HepG2 (cell line): ENCODE results near the gene ALLC. TPM values are rescaled to one million over a fixed set of nuclear protein-coding genes. Genes with fewer than 3 reads are reported as not detected.
A peak's percentile ranks its signal among the peaks of the same experiment; 100 is the strongest.

Experiments used
- ATAC-seq: fragments of 200-7000 bp; cut with Tn5 transposase; 3 replicates; pipeline ENCODE4 v1.9.1; 2020; ENCODE audit warnings: mild to moderate bottlenecking, moderate library complexity
- BruUV-seq: library from RNA; stranded (reverse); fragments of 400-500 nt; replicated peaks from 2 replicates; lab custom pipeline; 2021; lab: Mats Ljungman, UMichigan
- CTCF ChIA-PET: fragments of 300-600 bp; formaldehyde crosslinking; extraction: SDS; loops from one replicate; lab custom pipeline; 2021; ENCODE audit warnings: low total read pairs, inconsistent platforms, low intra/inter-chr PET ratio; lab: Yijun Ruan, JAX
- POLR2A ChIA-PET: fragments of 350-600 bp; sonication (Branson Sonifier 250); formaldehyde crosslinking; loops from one replicate; lab custom pipeline; 2020; ENCODE audit warnings: antibody characterized with exemption, inconsistent platforms; lab: Yijun Ruan, JAX
- DNase-seq: peaks from one replicate; pipeline ENCODE4 v3.0.0-alpha.2; 2015; ENCODE audit warnings: low spot score
- FAIRE-seq: peaks from 3 replicates; lab custom pipeline; 2011; peaks lifted over from hg19 to GRCh38; lab: Jason Lieb, UNC
- H2AFZ ChIP-seq: one replicate; pipeline ENCODE4 v1.6.1; 2011; ENCODE audit warnings: low read length, inconsistent platforms
- H3K27ac ChIP-seq: fragments of 300-600 bp; 3 replicates; pipeline ENCODE4 v1.8.0; 2011; ENCODE audit warnings: mixed run types, mild to moderate bottlenecking, mixed read lengths, low read length, inconsistent platforms; ENCODE audit not compliant: insufficient read depth; ENCODE audit errors: extremely low read length
- H3K27me3 ChIP-seq, 2 experiments: fragments of 200-600 bp in 1 of 2; 2 replicates in 1 of 2; 3 replicates in 1 of 2; pipeline versions ENCODE4 v1.6.0 to v1.8.0; 2011; ENCODE audit warnings: low read length in 2 of 2, mild to moderate bottlenecking in 2 of 2, moderate library complexity in 2 of 2, inconsistent platforms in 1 of 2; ENCODE audit not compliant: insufficient read depth in 2 of 2, control insufficient read depth in 1 of 2
- H3K36me3 ChIP-seq, 2 experiments: fragments of 200-600 bp in 1 of 2; replicated peaks in 1 of 2; 2 replicates in 1 of 2; 3 replicates in 1 of 2; pipeline versions ENCODE4 v1.5.1 to v1.8.0; 2011; ENCODE audit warnings: low read length in 2 of 2, inconsistent platforms in 1 of 2; ENCODE audit not compliant: insufficient read depth in 2 of 2, control insufficient read depth in 1 of 2
- H3K4me1 ChIP-seq: 2 replicates; pipeline ENCODE4 v1.5.1; 2012; ENCODE audit warnings: low read length, inconsistent platforms; ENCODE audit not compliant: insufficient read depth
- H3K4me2 ChIP-seq: 2 replicates; pipeline ENCODE4 v1.6.0; 2011; ENCODE audit warnings: low read depth, low read length, inconsistent platforms
- H3K4me3 ChIP-seq, 3 experiments: fragments of 200-600 bp in 1 of 3; sonication (generic), shearing (Covaris generic) in 1 of 3; replicated peaks in 1 of 3; 2 replicates each; pipeline ENCODE4 v1.5.1; 2011 to 2016; ENCODE audit warnings: low read length in 3 of 3, inconsistent platforms in 2 of 3, low read depth in 2 of 3, mild to moderate bottlenecking in 2 of 3, control low read depth in 1 of 3, mixed read lengths in 1 of 3; ENCODE audit not compliant: insufficient read depth in 1 of 3
- H3K79me2 ChIP-seq: one replicate; pipeline ENCODE4 v1.6.1; 2011; ENCODE audit warnings: low read length, inconsistent platforms; ENCODE audit not compliant: insufficient read depth
- H3K9ac ChIP-seq: 2 replicates; pipeline ENCODE4 v1.6.0; 2011; ENCODE audit warnings: mild to moderate bottlenecking, low read depth, low read length, inconsistent platforms; ENCODE audit not compliant: insufficient read depth
- H3K9me3 ChIP-seq: 2 replicates; pipeline ENCODE4 v1.5.1; 2012; ENCODE audit warnings: mild to moderate bottlenecking, low read length
- H4K20me1 ChIP-seq: 2 replicates; pipeline ENCODE4 v1.6.0; 2011; ENCODE audit warnings: inconsistent platforms, mild to moderate bottlenecking, low read length, moderate library complexity; ENCODE audit not compliant: insufficient read depth
- CEBPB ChIP-seq: IDR thresholded peaks from 2 replicates; pipeline ENCODE4 v1.6.1; 2011; ENCODE audit warnings: low read depth, low read length, improper control_type of control experiment, borderline replicate concordance
- CEBPG ChIP-seq: IDR thresholded peaks from 2 replicates; pipeline ENCODE4 v1.6.1; 2016
- CREM ChIP-seq, 2 experiments: sonication (generic) in 1 of 2; formaldehyde crosslinking in 1 of 2; IDR thresholded peaks; 2 replicates each; pipeline versions ENCODE4 v1.4.0 to v1.6.1; 2016 to 2020; ENCODE audit warnings: antibody characterized with exemption in 1 of 2, mild to moderate bottlenecking in 1 of 2, missing genetic modification reagents in 1 of 2
- MXD3 ChIP-seq: IDR thresholded peaks from 2 replicates; pipeline ENCODE4 v1.6.1; 2016; ENCODE audit warnings: mild to moderate bottlenecking, missing biosample characterization, missing genetic modification reagents
- SKIL ChIP-seq: sonication (generic); formaldehyde crosslinking; IDR thresholded peaks from 2 replicates; pipeline ENCODE4 v1.8.0; 2022; ENCODE audit warnings: missing genetic modification reagents, mild to moderate bottlenecking, moderate library complexity, borderline replicate concordance
- WGBS: methylation state at CpG from one replicate; pipeline ENCODE4 v1.1.6; 2017; ENCODE audit warnings: low lambda C conversion rate; 5-methylcytosine and 5-hydroxymethylcytosine counted together
- in situ Hi-C: cut with HindIII; loops from 2 replicates; pipeline ENCODE4 v1.10.0; 2017; ENCODE audit warnings: low pct_unique_long_range_greater_than_20kb; ENCODE audit not compliant: extremely low pct_ligation_motif_present
- intact Hi-C: fragments of 100-400 bp; cut with micrococcal nuclease; formaldehyde crosslinking; loops from one replicate; pipeline ENCODE4 v1.10.0; 2022; ENCODE audit not compliant: unreplicated experiment
- polyA plus RNA-seq, 8 experiments: library from polyadenylated mRNA; depleted of rRNA in 3 of 8; stranded (reverse) in 7 of 8; unstranded in 1 of 8; fragments of >200 nt; fragmentation: Illumina TruSeq in 4 of 8; extraction: Trizol in 4 of 8; gene quantifications; 2 replicates each; pipeline versions ENCODE4 v1.2.1 to v1.2.3, GENCODE V29; 2011 to 2016; ENCODE audit warnings: low read depth in 4 of 8, missing spikeins in 1 of 8, mixed read lengths in 1 of 8; ENCODE audit not compliant: insufficient read depth in 1 of 8
- total RNA-seq, 5 experiments: library from RNA; depleted of rRNA; stranded (reverse); fragments of >200 nt; fragmentation: Illumina TruSeq; extraction: Trizol; gene quantifications; 2 replicates each; pipeline ENCODE4 v1.2.3, GENCODE V29; 2016; ENCODE audit warnings: low read depth in 1 of 5

ALLC gene
- total and polyA plus RNA-seq, 2 of the 13 experiments (the other 11 are each of a cell fraction or from before 2014, with no cell fraction given): 0.08 to 0.11 TPM

GRCh38 chr2:3709225-3709624, 51.2 kb downstream of the ALLC start (continued):
- TF ChIP-seq SKIL (CRISPR knock-in tag) (no peak), MXD3 (CRISPR knock-in tag) (no peak)
- TF ChIP-seq, all 625 proteins: peak for 0

GRCh38 chr2:3712424-3712823, 54.4 kb downstream of the ALLC start:
- no peak for DNase-seq
- H3K9me3 ChIP-seq: no peaks in the 10 kb centered on the region
- no peaks in the 10 kb centered on the region for H3K4me1 ChIP-seq
- WGBS: 0% methylated on average over 3 of the region's 3 CpGs
- no peak overlapping the region for H3K9ac ChIP-seq
- no peak overlapping the region for H3K4me2 ChIP-seq
- BruUV-seq: no TSS peak
- H3K4me3 ChIP-seq: no peak overlapping the region
- no peaks in the 10 kb centered on the region for H4K20me1 ChIP-seq
- no peak overlapping the region for H3K27ac ChIP-seq
- in situ Hi-C loops: no loop called here
- no peak for ATAC-seq
- CTCF ChIA-PET: no interaction called here
- peaks cover 0 to 13% of the 10 kb centered on the region in 2 experiments; a peak in 2 of 5 replicates for H3K27me3 ChIP-seq
- H3K79me2 ChIP-seq: no peaks in the 10 kb centered on the region
- no peak overlapping the region for H2AFZ ChIP-seq
- no peak for FAIRE-seq
- POLR2A ChIA-PET: no interaction called here
- no peaks in the 10 kb centered on the region for H3K36me3 ChIP-seq
- intact Hi-C loops: no loop called here
- TF ChIP-seq CREM (IDR thresholded peaks at IDR 0.05): no peak
- TF ChIP-seq CREM (CRISPR knock-in tag; IDR thresholded peaks at IDR 0.05): no peak
- peak; percentile 41; the same call in 1 of the 2 replicates for TF ChIP-seq CEBPG (CRISPR knock-in tag)
- peak; percentile 71; the same call in 1 of the 2 replicates for TF ChIP-seq CEBPB
